Ramos (cell line): ENCODE results near the gene MRPL51.
"Not testable (repeated sequence)": the region's sequence is repeated elsewhere in the genome, so short reads cannot be mapped to it uniquely, and the experiment has no call there.

Experiments used
- in situ Hi-C: fragments of 300-500 bp; cut with MboI; formaldehyde crosslinking; loops from one replicate; pipeline ENCODE4 v1.14.3; 2022; ENCODE audit warnings: low sequenced_read_pairs; ENCODE audit not compliant: unreplicated experiment

The MRPL51 gene

GRCh38 chr12:6532051-6532926 lies 39.2 kb upstream of the MRPL51 start:
- in situ Hi-C loops: no loop called here

- in situ Hi-C loops: no loop called here
Observed at GRCh38 chr12:6530576-6531260, 37.7 kb upstream of the MRPL51 start.

- in situ Hi-C loops: no loop called here
Observed at GRCh38 chr12:6529291-6529737, 36.3 kb upstream of the MRPL51 start.

GRCh38 chr12:6528539-6529235 lies 35.6 kb upstream of the MRPL51 start:
- in situ Hi-C loops: no loop called here

- in situ Hi-C loops: no loop called here
Observed at GRCh38 chr12:6527711-6528110, 34.6 kb upstream of the MRPL51 start.

GRCh38 chr12:6526766-6527525 lies 33.9 kb upstream of the MRPL51 start:
- in situ Hi-C loops: no loop called here

GRCh38 chr12:6526201-6526600 lies 33.1 kb upstream of the MRPL51 start:
- in situ Hi-C loops: no loop called here

GRCh38 chr12:6524648-6525047 lies 31.6 kb upstream of the MRPL51 start:
- in situ Hi-C loops: no loop called here

GRCh38 chr12:6523708-6524107 lies 30.6 kb upstream of the MRPL51 start:
- in situ Hi-C loops: no loop called here

GRCh38 chr12:6522193-6522592 lies 29.1 kb upstream of the MRPL51 start:
- in situ Hi-C loops: no loop called here

- in situ Hi-C loops: no loop called here
Observed at GRCh38 chr12:6520186-6520585, 27.1 kb upstream of the MRPL51 start.

- in situ Hi-C loops: no loop called here
Observed at GRCh38 chr12:6508087-6508486, 15.0 kb upstream of the MRPL51 start.

- in situ Hi-C loops: no loop called here
Observed at GRCh38 chr12:6507102-6507998, 14.3 kb upstream of the MRPL51 start.

GRCh38 chr12:6500466-6500865 lies 7.4 kb upstream of the MRPL51 start:
- in situ Hi-C loops: no loop called here

GRCh38 chr12:6497291-6497690 lies 4.2 kb upstream of the MRPL51 start:
- in situ Hi-C loops: not testable (repeated sequence)

GRCh38 chr12:6494968-6495367 lies 1.9 kb upstream of the MRPL51 start:
- in situ Hi-C loops: no loop called here

- in situ Hi-C loops: no loop called here
Observed at GRCh38 chr12:6494258-6494743, 1.2 kb upstream of the MRPL51 start.

GRCh38 chr12:6493497-6494257 lies 615 bp upstream of the MRPL51 start, which contains the start of gene NCAPD2:
Gene NCAPD2, plus strand, starts transcription at chr12:6494102. Its CDS starts 997 bp downstream, at chr12:6495099.
- in situ Hi-C loops: no loop called here
